Measurements from ENCODE around the gene DHCR7. TPM values are rescaled to one million over a fixed set of nuclear protein-coding genes. Genes with fewer than 3 reads are reported as not detected.

The DHCR7 gene
- total and polyA plus RNA-seq, 2 experiments from 2014 or later: 13.6 to 15.7 TPM

DNA sequence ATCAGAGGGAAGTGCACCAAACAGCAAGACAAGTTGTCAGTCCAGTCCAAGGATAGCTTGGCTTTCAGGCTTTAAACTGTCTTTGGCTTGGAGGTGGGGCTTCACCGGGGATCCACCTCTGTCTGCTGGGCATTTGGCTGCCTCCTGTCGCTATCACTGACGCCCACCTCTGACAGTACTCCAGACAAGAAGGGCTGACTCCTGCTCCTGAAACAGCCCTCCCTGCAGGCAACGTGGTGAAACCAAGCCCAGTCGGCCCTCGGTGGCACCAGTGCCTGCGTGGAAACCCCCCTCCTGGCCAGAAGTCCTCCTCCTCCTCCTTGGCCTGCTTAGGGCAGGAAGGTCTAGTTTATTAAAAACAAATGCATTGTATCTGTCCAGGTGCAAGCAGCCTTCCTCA, 16.9 kb downstream of the DHCR7 start:
- Histone ChIP-seq H3K4me3 (no peak overlapping the region), H3K9me2 (ENCODE audit: insufficient read depth) (no peaks in the 10 kb centered on the region), H3K36me3 (ENCODE audit: low read depth) (no peaks in the 10 kb centered on the region), H3K4me1 (ENCODE audit: insufficient read depth) (0 out of 2 replicates have a peak, but pooled peaks cover 4% of the 10 kb centered on the region), H3F3A (ENCODE audit: insufficient read depth) (no peaks in the 10 kb centered on the region), H3K9me3 (ENCODE audit: low read depth) (no peaks in the 10 kb centered on the region), H3K4me2 (ENCODE audit: unreplicated experiment) (no peak overlapping the region), H3K27ac (no peak overlapping the region), H4K20me1 (ENCODE audit: insufficient read depth) (no peaks in the 10 kb centered on the region), H3K9ac (no peak overlapping the region), H2AFZ (no peak overlapping the region), H3K27me3 (replicated peaks; ENCODE audit: insufficient read depth) (peaks cover 12% of the 10 kb centered on the region; the same call in 1 of the 2 replicates), H3K79me2 (ENCODE audit: insufficient read depth) (no peaks in the 10 kb centered on the region)
- DNase-seq: no peak
- TF ChIP-seq EZH2 (IDR thresholded peaks at IDR 0.05; ENCODE audit: insufficient read depth, poor library complexity, severe bottlenecking) (no peak), EZH2phosphoT487 (IDR thresholded peaks at IDR 0.05; ENCODE audit: insufficient read depth, low read depth) (no peak)
- in situ Hi-C loops (cut with MboI): no loop called here
- 69 to 72% methylated on average over 7 of the region's 7 CpGs for WGBS, 2 experiments (ENCODE audit: low coverage in 1 of 2, low lambda C conversion rate in 2 of 2, missing lambda C conversion rate in 2 of 2)

- Histone ChIP-seq H3K9ac (no peak overlapping the region), H3K27me3 (replicated peaks; ENCODE audit: insufficient read depth) (peaks cover 12% of the 10 kb centered on the region; the same call in 1 of the 2 replicates), H3K4me2 (ENCODE audit: unreplicated experiment) (no peak overlapping the region), H3K4me1 (ENCODE audit: insufficient read depth) (0 out of 2 replicates have a peak, but pooled peaks cover 4% of the 10 kb centered on the region), H3K9me2 (ENCODE audit: insufficient read depth) (no peaks in the 10 kb centered on the region), H3F3A (ENCODE audit: insufficient read depth) (no peaks in the 10 kb centered on the region), H4K20me1 (ENCODE audit: insufficient read depth) (no peaks in the 10 kb centered on the region), H3K4me3 (no peak overlapping the region), H3K79me2 (ENCODE audit: insufficient read depth) (no peaks in the 10 kb centered on the region), H3K27ac (no peak overlapping the region), H2AFZ (no peak overlapping the region), H3K36me3 (ENCODE audit: low read depth) (no peaks in the 10 kb centered on the region), H3K9me3 (ENCODE audit: low read depth) (no peaks in the 10 kb centered on the region)
- in situ Hi-C loops (cut with MboI): no loop called here
- no peak for DNase-seq
- TF ChIP-seq EZH2phosphoT487 (IDR thresholded peaks at IDR 0.05; ENCODE audit: insufficient read depth, low read depth) (no peak), EZH2 (IDR thresholded peaks at IDR 0.05; ENCODE audit: insufficient read depth, poor library complexity, severe bottlenecking) (no peak)
- 84 to 90% methylated on average over 9 of the region's 9 CpGs for WGBS, 2 experiments (ENCODE audit: low coverage in 1 of 2, low lambda C conversion rate in 2 of 2, missing lambda C conversion rate in 2 of 2)
Observed at GRCh38 chr11:71430166-71430565, 18.0 kb downstream of the DHCR7 start.

GRCh38 chr11:71429701-71430100, 18.5 kb downstream of the DHCR7 start:
- Histone ChIP-seq H3K36me3 (ENCODE audit: low read depth) (no peaks in the 10 kb centered on the region), H3K27ac (no peak overlapping the region), H3K4me1 (ENCODE audit: insufficient read depth) (0 out of 2 replicates have a peak, but pooled peaks cover 4% of the 10 kb centered on the region), H3K27me3 (replicated peaks; ENCODE audit: insufficient read depth) (peaks cover 12% of the 10 kb centered on the region; the same call in 1 of the 2 replicates), H3K9ac (no peak overlapping the region), H3K9me3 (ENCODE audit: low read depth) (no peaks in the 10 kb centered on the region), H3K9me2 (ENCODE audit: insufficient read depth) (no peaks in the 10 kb centered on the region), H3K4me3 (no peak overlapping the region), H3K4me2 (ENCODE audit: unreplicated experiment) (no peak overlapping the region), H4K20me1 (ENCODE audit: insufficient read depth) (no peaks in the 10 kb centered on the region), H2AFZ (no peak overlapping the region), H3F3A (ENCODE audit: insufficient read depth) (no peaks in the 10 kb centered on the region), H3K79me2 (ENCODE audit: insufficient read depth) (no peaks in the 10 kb centered on the region)
- WGBS, 2 experiments (ENCODE audit: low coverage in 1 of 2, low lambda C conversion rate in 2 of 2, missing lambda C conversion rate in 2 of 2): 75 to 81% methylated on average over 6 of the region's 6 CpGs
- DNase-seq: no peak
- in situ Hi-C loops (cut with MboI): no loop called here
- TF ChIP-seq EZH2 (IDR thresholded peaks at IDR 0.05; ENCODE audit: insufficient read depth, poor library complexity, severe bottlenecking): no peak
- no peak for TF ChIP-seq EZH2phosphoT487 (IDR thresholded peaks at IDR 0.05; ENCODE audit: insufficient read depth, low read depth)

DNA sequence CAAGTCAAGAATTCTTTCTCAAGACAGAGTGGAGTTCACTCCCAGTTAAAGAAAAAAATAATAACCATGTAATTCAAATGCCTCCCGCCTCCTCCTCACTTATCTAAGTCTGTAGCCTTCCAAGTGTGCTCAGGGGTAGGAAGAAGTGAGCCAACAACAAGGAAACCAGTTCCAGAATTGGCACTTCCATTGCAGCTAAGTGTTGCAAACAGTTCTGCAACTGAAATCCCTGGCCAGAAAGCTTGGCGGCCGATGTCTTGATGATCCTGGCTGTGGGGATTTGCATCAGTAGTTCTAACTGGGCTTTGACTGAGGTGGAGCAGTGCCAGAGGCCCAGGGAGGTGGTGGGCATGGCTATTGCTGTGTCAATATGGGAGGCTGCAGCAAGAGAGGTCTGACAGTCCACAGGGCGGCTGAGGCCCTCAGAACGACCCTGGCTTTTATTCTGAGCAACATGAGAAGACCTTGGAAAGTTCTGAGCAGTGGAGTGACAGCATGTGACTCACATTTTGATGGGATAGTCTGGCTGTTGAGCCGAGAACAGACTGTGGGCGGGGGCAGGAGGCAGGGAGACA, 19.2 kb downstream of the DHCR7 start:
- WGBS, 2 experiments (ENCODE audit: low coverage in 1 of 2, low lambda C conversion rate in 2 of 2, missing lambda C conversion rate in 2 of 2): 6 to 9% methylated on average over 7 of the region's 7 CpGs
- TF ChIP-seq EZH2 (IDR thresholded peaks at IDR 0.05; ENCODE audit: insufficient read depth, poor library complexity, severe bottlenecking): no peak
- no peak for TF ChIP-seq EZH2phosphoT487 (IDR thresholded peaks at IDR 0.05; ENCODE audit: insufficient read depth, low read depth)
- in situ Hi-C loops (cut with MboI): no loop called here
- H3K4me1 ChIP-seq (ENCODE audit: insufficient read depth): 0 out of 2 replicates have a peak, but pooled peaks cover 4% of the 10 kb centered on the region
- DNase-seq: no peak
- no peak overlapping the region for H2AFZ ChIP-seq
- no peaks in the 10 kb centered on the region for H4K20me1 ChIP-seq (ENCODE audit: insufficient read depth)
- no peaks in the 10 kb centered on the region for H3F3A ChIP-seq (ENCODE audit: insufficient read depth)
- no peaks in the 10 kb centered on the region for H3K9me2 ChIP-seq (ENCODE audit: insufficient read depth)
- no peaks in the 10 kb centered on the region for H3K36me3 ChIP-seq (ENCODE audit: low read depth)
- no peaks in the 10 kb centered on the region for H3K79me2 ChIP-seq (ENCODE audit: insufficient read depth)
- H3K9me3 ChIP-seq (ENCODE audit: low read depth): no peaks in the 10 kb centered on the region
- no peak overlapping the region for H3K27ac ChIP-seq
- no peak overlapping the region for H3K4me3 ChIP-seq
- H3K4me2 ChIP-seq (ENCODE audit: unreplicated experiment): no peak overlapping the region
- no peak overlapping the region for H3K9ac ChIP-seq
- peaks cover 12% of the 10 kb centered on the region; the same call in 1 of the 2 replicates for H3K27me3 ChIP-seq (replicated peaks; ENCODE audit: insufficient read depth)

All from GM23248 (cell line).